ENCODE results near the gene C15orf61.

Gene C15orf61

GRCh38 chr15:67543348-67543718 is 22.4 kb downstream of the C15orf61 start:
- H3K9me3 Mint-ChIP-seq: no peaks in the 10 kb centered on the region

GRCh38 chr15:67544475-67544874 is 23.5 kb downstream of the C15orf61 start:
- no peak for TF ChIP-seq CTCF (IDR thresholded peaks at IDR 0.05; ENCODE audit: unreplicated experiment in 3 of 3)
- peaks cover 3% of the 10 kb centered on the region for H3K27me3 Mint-ChIP-seq (ENCODE audit: low read depth)
- peak overlapping the region in 2 of 3 experiments; percentile 26 for H3K27ac Mint-ChIP-seq
- H3K4me1 Mint-ChIP-seq: peaks cover 42% of the 10 kb centered on the region
- peak overlapping the region; percentile 70 to 100 (median 98) for H3K4me3 Mint-ChIP-seq
- no peaks in the 10 kb centered on the region for H3K9me3 Mint-ChIP-seq
- peaks cover 14% of the 10 kb centered on the region for H3K36me3 Mint-ChIP-seq (ENCODE audit: low read depth)

More at GRCh38 chr15:67543348-67543718, 22.4 kb downstream of the C15orf61 start:
- H3K36me3 Mint-ChIP-seq (ENCODE audit: low read depth): peaks cover 14% of the 10 kb centered on the region
- TF ChIP-seq CTCF (IDR thresholded peaks at IDR 0.05; ENCODE audit: unreplicated experiment in 3 of 3): no peak
- peaks cover 31% of the 10 kb centered on the region for H3K4me1 Mint-ChIP-seq
- peak overlapping the region; percentile 98 to 100 (median 98) for H3K4me3 Mint-ChIP-seq
- H3K27ac Mint-ChIP-seq: peak overlapping the region; percentile 59 to 91 (median 91)
- peaks cover 3% of the 10 kb centered on the region for H3K27me3 Mint-ChIP-seq (ENCODE audit: low read depth)

GRCh38 chr15:67545864-67546263 is 24.9 kb downstream of the C15orf61 start:
- H3K27me3 Mint-ChIP-seq (ENCODE audit: low read depth): peaks cover 3% of the 10 kb centered on the region
- peaks cover 52% of the 10 kb centered on the region for H3K4me1 Mint-ChIP-seq
- H3K36me3 Mint-ChIP-seq (ENCODE audit: low read depth): peaks cover 19% of the 10 kb centered on the region
- H3K27ac Mint-ChIP-seq: no peak overlapping the region
- TF ChIP-seq CTCF (IDR thresholded peaks at IDR 0.05; ENCODE audit: unreplicated experiment in 3 of 3): no peak
- no peaks in the 10 kb centered on the region for H3K9me3 Mint-ChIP-seq
- peak overlapping the region in 2 of 3 experiments; percentile 23 to 71 for H3K4me3 Mint-ChIP-seq

GRCh38 chr15:67547064-67547463 is 26.1 kb downstream of the C15orf61 start:
- Mint-ChIP-seq H3K4me1 (peaks cover 46% of the 10 kb centered on the region), H3K36me3 (ENCODE audit: low read depth) (peaks cover 19% of the 10 kb centered on the region), H3K4me3 (peak overlapping the region in 2 of 3 experiments; percentile 11 to 72), H3K27ac (no peak overlapping the region), H3K9me3 (no peaks in the 10 kb centered on the region), H3K27me3 (ENCODE audit: low read depth) (peaks cover 3% of the 10 kb centered on the region)
- TF ChIP-seq CTCF (IDR thresholded peaks at IDR 0.05; ENCODE audit: unreplicated experiment in 3 of 3): no peak

- Mint-ChIP-seq H3K27ac (peak overlapping the region in 1 of 3 experiments; percentile 55), H3K4me1 (peaks cover 45% of the 10 kb centered on the region), H3K27me3 (ENCODE audit: low read depth) (peaks cover 3% of the 10 kb centered on the region), H3K36me3 (ENCODE audit: low read depth) (peaks cover 19% of the 10 kb centered on the region), H3K4me3 (no peak overlapping the region), H3K9me3 (no peaks in the 10 kb centered on the region)
- no peak for TF ChIP-seq CTCF (IDR thresholded peaks at IDR 0.05; ENCODE audit: unreplicated experiment in 3 of 3)
These were observed 26.9 kb downstream of the C15orf61 start for GRCh38 chr15:67547836-67548235.

GRCh38 chr15:67548236-67548852 is 27.4 kb downstream of the C15orf61 start:
- no peak for TF ChIP-seq CTCF (IDR thresholded peaks at IDR 0.05; ENCODE audit: unreplicated experiment in 3 of 3)
- no peaks in the 10 kb centered on the region for H3K9me3 Mint-ChIP-seq
- no peaks in the 10 kb centered on the region for H3K27me3 Mint-ChIP-seq (ENCODE audit: low read depth)
- H3K27ac Mint-ChIP-seq: peak overlapping the region in 1 of 3 experiments; percentile 55
- peaks cover 23% of the 10 kb centered on the region for H3K36me3 Mint-ChIP-seq (ENCODE audit: low read depth)
- no peak overlapping the region for H3K4me3 Mint-ChIP-seq
- peaks cover 44% of the 10 kb centered on the region for H3K4me1 Mint-ChIP-seq

Measured in nephron (organoid).